Right ventricle myocardium inferior (tissue), 1 donor: ENCODE results near the gene SORCS3. TPM values are rescaled to one million over a fixed set of nuclear protein-coding genes. Genes with fewer than 3 reads are reported as not detected.
A peak's percentile ranks its signal among the peaks of the same experiment; 100 is the strongest.

Experiments
- ATAC-seq: fragments of 200-7000 bp; cut with Tn5 transposase; one replicate; pipeline ENCODE4 v1.9.1; 2020; ENCODE audit warnings: mild to moderate bottlenecking, moderate library complexity
- DNase-seq: peaks from one replicate; pipeline ENCODE4 v3.0.0; 2021; ENCODE audit errors: missing footprints
- intact Hi-C: fragments of 100-400 bp; cut with DNase I; formaldehyde crosslinking; loops from one replicate; pipeline ENCODE4 v1.11.0; 2022
- total RNA-seq: library from RNA; stranded (reverse); fragmentation: NEBNext Ultra II Directional; extraction: Animal tissue kit (Norgen Biotek cat#: 25700); gene quantifications from one replicate; pipeline ENCODE4 v1.2.1, GENCODE V29; 2021
- donor health status: DM: no; HTN: yes; CAD: no; lungs with severe emphysema.

The SORCS3 gene
- total RNA-seq, 1 donor from 2014 or later, result 0.08 TPM

DNA sequence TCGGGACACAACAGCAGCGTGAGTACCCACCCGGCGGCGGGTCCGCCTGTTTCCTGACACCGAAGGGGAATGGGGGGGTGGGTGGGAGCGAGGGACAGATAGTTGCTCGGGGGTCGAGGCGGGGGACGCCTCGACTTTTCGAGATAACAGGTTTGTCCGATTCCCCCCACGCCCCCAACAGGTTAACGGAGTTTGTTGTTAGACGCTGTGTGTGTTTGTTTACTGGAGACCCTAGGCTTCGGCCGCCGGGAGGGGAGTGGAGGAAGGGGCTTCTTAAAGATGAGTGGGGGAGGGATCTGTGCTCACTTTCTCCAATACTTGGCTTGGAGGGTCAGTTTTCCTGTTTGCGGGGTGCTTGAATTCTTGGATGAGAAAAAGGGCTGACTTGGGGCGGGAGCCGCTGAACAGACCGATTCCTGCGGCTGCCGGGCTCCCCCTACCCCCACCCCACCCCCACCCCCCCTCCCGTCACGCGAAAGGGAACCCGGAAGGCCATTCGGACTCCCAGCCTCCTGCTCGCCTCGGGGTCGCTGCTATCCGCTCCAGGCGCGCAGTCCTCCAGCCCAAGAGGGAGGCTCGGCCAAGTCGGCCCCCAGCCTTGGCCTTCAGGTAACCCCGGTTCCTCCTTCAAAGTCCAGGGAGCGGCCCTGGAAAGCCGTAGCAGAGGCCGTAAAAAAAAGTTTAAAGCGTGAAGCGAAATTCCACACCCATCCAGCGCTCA is 1.0 kb downstream of the SORCS3 start:
- ATAC-seq, result no peak
- DNase-seq, result no peak
- intact Hi-C loops, result no loop called here

GRCh38 chr10:104642658-104643302 is 1.7 kb downstream of the SORCS3 start:
- intact Hi-C loops, result no loop called here
- ATAC-seq (peak; percentile 40), DNase-seq (no peak)

GRCh38 chr10:104643303-104643663 is 2.2 kb downstream of the SORCS3 start:
- DNase-seq (no peak), ATAC-seq (no peak)
- intact Hi-C loops, result no loop called here

- intact Hi-C loops, result loop anchor here (5.0 kb wide), 1 partner anchor 281 kb away; no protein-coding TSS in a partner anchor
- ATAC-seq, result no peak
- no peak for DNase-seq
These were observed 5.1 kb downstream of the SORCS3 start for GRCh38 chr10:104646146-104646545.

DNA sequence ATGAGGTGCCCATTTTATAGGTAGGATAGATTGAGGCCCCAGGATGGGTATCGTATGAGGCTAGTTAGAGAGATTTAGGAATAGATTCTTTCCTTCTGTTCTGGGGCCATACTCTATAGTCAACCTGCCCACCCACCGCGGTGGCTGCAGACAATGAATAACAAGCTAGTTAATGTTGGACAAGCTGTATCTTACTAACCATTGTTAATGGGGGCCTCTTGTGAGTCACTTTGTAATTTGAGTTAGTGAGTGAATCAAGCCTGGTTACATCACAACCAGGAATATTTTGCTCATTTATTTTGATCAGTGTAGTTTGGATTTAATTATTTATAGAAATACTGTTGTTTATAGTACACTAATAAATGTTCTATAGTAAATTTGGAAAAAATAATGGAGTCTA is 7.3 kb downstream of the SORCS3 start:
- intact Hi-C loops, result loop anchor here (5.0 kb wide), 1 partner anchor 279 kb away; no protein-coding TSS in a partner anchor
- no peak for DNase-seq
- ATAC-seq, result no peak

GRCh38 chr10:104650072-104650471 is 9.0 kb downstream of the SORCS3 start:
- ATAC-seq, result no peak

DNA sequence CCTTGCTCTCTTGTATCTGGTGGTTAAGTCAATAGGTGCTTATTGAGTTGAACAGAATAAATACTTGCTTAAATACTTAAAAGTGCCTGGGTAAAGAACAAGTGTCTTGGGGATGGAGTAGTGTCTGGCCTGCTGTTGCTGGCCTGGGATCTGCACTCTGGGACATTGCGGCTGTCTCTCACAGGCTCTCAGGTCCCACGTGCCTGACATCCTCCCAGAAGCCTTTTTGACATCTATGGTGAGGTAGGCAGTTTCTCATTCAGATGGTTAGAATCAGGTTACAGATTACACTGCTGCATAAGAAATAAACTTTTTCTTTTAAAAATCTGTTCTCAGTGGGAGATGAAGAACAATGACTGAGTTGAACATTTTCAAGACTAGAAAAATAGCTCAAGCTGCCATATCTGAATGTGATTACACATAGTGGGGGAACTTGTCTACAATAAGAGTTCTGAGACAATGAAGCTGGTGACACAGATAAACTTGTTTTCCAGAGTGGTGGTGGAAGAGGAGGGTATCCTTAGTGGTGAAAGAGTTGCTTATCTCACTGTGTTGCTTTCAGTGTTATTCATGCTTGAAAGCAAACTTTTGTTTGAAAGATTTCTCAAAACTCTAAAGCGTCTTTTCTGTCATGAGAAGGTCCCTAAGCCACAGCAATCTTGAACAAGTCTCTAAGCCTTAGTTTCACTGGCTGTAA is 9.7 kb downstream of the SORCS3 start:
- intact Hi-C loops, result loop anchor here (2.0 kb wide), 1 partner anchor 126 kb away; no protein-coding TSS in a partner anchor
- ATAC-seq, result no peak
- no peak for DNase-seq

More at GRCh38 chr10:104650072-104650471, 9.0 kb downstream of the SORCS3 start:
- DNase-seq, result no peak
- intact Hi-C loops, result loop anchor here (2.0 kb wide), 1 partner anchor 127 kb away; no protein-coding TSS in a partner anchor

GRCh38 chr10:104657036-104657435 is 15.9 kb downstream of the SORCS3 start:
- DNase-seq (no peak), ATAC-seq (no peak)
- intact Hi-C loops, result no loop called here

DNA sequence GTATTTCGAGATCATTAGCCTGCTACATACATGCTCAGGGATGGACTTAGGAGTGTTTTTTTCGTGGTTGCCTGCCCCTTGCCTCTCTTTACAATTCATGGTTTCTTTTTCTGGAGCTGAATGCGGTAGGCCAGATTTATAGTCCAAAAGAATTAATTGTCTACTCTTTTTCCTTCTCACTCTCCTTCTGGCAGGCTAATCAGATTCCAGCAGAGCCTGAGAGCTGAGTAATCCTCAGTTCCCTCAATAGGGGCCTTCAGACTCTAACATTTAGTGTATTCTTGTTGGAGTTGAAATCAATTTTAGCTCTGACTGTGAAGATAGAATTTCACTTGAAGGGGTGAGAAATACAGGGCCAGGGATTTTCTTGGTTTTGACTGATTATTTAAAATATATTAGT is 16.4 kb downstream of the SORCS3 start:
- DNase-seq (no peak), ATAC-seq (no peak)
- intact Hi-C loops, result no loop called here

- ATAC-seq (no peak), DNase-seq (no peak)
- intact Hi-C loops, result no loop called here
These were observed 17.0 kb downstream of the SORCS3 start for GRCh38 chr10:104658067-104658466.

DNA sequence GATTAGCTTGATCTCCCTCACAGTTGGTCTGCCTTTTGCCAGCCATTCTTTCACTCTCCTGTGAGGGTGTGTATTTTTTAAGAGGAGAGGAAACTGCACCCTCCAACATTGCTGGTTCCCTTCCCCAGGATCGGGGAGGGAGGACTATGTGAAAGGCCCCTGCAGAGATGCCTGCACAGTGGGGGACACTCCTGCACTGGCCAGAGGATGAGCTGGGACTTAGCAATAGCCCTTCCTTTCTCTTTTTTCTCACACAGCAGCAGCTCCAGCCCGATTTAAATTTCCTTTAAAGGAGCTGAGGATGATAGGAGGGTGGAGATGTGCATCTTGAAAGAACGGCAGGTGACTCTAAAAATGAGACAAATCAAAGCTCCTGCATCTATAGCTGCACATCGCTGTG is 18.7 kb downstream of the SORCS3 start:
- intact Hi-C loops, result no loop called here
- no peak for ATAC-seq
- DNase-seq, result no peak

DNA sequence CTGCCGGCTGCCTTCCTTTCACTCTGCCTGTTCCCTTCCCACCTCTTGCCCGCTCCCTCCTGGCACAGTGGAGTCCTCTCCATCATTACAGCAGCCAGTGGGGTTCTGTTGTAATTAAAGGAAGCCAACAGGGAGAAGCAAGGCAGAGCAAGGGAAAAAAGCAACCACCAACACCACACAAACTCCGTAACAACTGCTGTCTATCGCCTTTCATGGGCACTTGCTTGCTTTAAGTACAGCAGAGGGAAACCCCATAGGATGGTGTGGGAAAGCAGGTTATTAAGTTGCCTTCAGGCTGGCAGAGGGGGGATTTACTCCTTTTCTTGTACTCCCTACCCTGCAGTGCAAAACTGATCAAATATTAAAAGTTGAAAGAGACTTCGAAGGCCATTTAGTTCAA is 22.0 kb downstream of the SORCS3 start:
- intact Hi-C loops, result no loop called here
- DNase-seq, result no peak
- no peak for ATAC-seq

DNA sequence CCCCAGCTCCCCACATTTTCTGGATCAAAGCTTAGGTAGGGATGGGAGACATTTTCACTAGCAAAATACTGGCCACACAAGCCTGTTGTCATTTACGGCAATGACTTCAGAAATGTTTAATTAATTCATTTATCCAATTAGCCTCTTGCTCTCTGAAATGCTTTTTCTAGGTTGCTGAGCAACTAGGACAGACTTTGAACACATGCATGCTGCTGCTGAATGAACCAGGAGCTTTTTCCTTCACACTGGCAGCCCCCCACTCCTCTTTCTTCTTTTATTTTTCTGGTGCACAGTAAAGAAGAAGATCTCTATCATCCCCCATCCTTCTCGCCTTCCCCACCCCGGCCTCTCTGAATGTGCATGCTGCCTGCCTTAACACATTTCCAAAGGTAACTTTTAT is 22.5 kb downstream of the SORCS3 start:
- intact Hi-C loops, result no loop called here
- DNase-seq (no peak), ATAC-seq (no peak)

DNA sequence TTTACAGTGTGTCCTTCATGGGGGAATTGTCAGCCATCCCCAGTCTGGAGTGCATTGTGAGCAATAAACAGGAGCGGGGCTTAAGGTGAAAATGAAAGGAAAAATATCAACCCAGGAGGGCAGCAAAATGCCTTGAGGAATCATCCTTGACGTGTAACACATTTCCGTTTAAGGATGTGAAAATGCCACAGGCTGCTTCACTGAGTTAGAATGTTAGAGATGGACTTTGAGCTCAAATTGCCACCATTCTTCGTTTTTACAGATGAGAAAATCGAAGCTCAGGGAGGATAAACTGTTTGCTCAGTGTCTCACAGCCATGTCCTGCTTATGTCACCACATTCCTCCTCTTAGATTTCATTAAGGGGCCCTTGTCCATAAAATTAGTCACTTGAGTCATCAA is 23.1 kb downstream of the SORCS3 start:
- intact Hi-C loops, result no loop called here
- ATAC-seq (no peak), DNase-seq (no peak)

DNA sequence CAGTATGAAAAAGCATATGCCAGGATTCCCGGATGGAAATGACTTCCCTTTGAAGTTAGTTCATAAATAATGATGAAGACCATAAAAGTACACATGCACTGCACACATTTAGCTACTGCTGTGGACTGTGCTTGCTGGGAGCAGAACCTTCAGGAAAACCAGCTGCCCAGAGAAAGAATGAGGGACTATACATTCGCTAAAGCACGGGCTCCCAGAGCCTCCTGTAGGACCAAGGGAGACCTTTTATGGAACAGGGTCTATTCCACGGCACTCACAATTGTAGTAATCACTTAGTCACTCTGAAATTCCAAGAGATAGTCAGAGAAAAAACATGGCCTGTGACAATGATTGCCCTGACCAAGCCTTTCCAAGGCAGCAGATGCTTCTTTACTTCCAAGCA is 24.1 kb downstream of the SORCS3 start:
- no peak for ATAC-seq
- DNase-seq, result no peak
- intact Hi-C loops, result no loop called here

GRCh38 chr10:104666106-104666505 is 25.0 kb downstream of the SORCS3 start:
- intact Hi-C loops, result no loop called here
- ATAC-seq, result no peak
- no peak for DNase-seq

DNA sequence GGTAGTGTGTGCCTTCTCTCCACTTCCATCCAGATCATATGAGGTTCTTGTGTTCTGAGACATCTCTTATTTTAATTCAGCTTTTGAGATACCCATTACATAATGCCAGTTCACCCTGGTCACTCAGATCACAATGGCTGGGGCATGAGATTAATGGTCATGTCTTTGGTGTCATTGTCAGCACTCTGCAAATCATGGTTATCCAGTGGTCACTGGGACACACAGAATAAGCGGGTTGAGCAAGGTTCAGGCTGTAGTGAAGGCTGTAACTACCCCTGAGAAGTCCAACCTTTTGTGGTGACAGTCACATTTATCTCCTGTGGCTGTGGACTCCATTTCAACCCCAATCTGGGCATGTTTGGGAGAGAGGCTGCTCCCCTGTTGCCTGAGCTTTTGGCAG is 35.8 kb downstream of the SORCS3 start:
- intact Hi-C loops, result no loop called here
- no peak for DNase-seq
- ATAC-seq, result no peak

- intact Hi-C loops, result no loop called here
- no peak for ATAC-seq
These were observed 37.6 kb downstream of the SORCS3 start for GRCh38 chr10:104678658-104679057.

GRCh38 chr10:104680467-104681401 is 39.6 kb downstream of the SORCS3 start:
- DNase-seq (peak; percentile 70), ATAC-seq (no peak)
- intact Hi-C loops, result no loop called here

More at GRCh38 chr10:104678658-104679057, 37.6 kb downstream of the SORCS3 start:
- no peak for DNase-seq
